ENCODE results near the gene SLCO3A1. TPM values are rescaled to one million over a fixed set of nuclear protein-coding genes. Genes with fewer than 3 reads are reported as not detected.

SLCO3A1 gene
- total RNA-seq, 2 donors from 2014 or later, result 7.2 to 11.4 TPM

DNA sequence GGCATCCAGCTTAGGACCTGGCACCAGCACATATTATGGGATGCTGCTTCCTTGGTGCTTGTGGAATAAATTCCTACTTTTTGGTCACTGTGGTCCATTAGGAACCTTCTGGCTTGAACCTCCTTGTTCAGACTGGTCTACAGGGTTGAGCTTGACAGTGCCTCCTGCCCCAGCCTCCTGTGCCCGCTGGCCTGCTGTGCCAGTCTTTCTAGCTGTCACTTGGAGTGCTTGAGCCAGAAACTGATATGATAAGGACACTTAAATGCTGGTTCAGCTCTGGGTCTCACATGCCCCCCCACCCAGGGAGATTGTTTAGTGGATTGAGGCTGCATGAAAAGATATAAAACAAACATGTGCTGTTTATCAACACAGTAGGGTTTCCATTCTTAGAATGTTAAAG is 147.8 kb downstream of the SLCO3A1 start:
- Histone ChIP-seq H3K36me3 (ENCODE audit: control insufficient read depth, insufficient read depth, low read length) (no peaks in the 10 kb centered on the region), H3K9ac (ENCODE audit: extremely low read depth, low read length, poor library complexity, severe bottlenecking) (no peak overlapping the region), H3K4me3 (ENCODE audit: low read length) (no peak overlapping the region), H3K9me3 (ENCODE audit: control insufficient read depth, low read length) (no peaks in the 10 kb centered on the region), H3K27ac (ENCODE audit: low read depth, low read length) (no peak overlapping the region), H3K27me3 (ENCODE audit: control insufficient read depth, insufficient read depth, low read length, poor library complexity, severe bottlenecking) (no peaks in the 10 kb centered on the region), H3K4me1 (ENCODE audit: control insufficient read depth, insufficient read depth, low read length) (peaks cover 14% of the 10 kb centered on the region)
- Mint-ChIP-seq H3K36me3 (ENCODE audit: low read depth) (no peaks in the 10 kb centered on the region), H3K4me1 (peaks cover 28% of the 10 kb centered on the region), H3K27me3 (ENCODE audit: insufficient read depth) (peaks cover 24% of the 10 kb centered on the region), H3K4me3 (peak overlapping the region; percentile 15), H3K9me3 (no peaks in the 10 kb centered on the region), H3K27ac (no peak overlapping the region)
- TF ChIP-seq, protein P1, sequence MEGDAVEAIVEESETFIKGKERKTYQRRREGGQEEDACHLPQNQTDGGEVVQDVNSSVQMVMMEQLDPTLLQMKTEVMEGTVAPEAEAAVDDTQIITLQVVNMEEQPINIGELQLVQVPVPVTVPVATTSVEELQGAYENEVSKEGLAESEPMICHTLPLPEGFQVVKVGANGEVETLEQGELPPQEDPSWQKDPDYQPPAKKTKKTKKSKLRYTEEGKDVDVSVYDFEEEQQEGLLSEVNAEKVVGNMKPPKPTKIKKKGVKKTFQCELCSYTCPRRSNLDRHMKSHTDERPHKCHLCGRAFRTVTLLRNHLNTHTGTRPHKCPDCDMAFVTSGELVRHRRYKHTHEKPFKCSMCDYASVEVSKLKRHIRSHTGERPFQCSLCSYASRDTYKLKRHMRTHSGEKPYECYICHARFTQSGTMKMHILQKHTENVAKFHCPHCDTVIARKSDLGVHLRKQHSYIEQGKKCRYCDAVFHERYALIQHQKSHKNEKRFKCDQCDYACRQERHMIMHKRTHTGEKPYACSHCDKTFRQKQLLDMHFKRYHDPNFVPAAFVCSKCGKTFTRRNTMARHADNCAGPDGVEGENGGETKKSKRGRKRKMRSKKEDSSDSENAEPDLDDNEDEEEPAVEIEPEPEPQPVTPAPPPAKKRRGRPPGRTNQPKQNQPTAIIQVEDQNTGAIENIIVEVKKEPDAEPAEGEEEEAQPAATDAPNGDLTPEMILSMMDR (conservative IDR thresholded peaks at IDR 0.05), result no peak
- WGBS, 2 experiments (ENCODE audit: insufficient coverage in 1 of 2, insufficient read length in 1 of 2), result 83 to 91% methylated on average over 1 of the region's 1 CpG
- peak; percentile 61 for DNase-seq

DNA sequence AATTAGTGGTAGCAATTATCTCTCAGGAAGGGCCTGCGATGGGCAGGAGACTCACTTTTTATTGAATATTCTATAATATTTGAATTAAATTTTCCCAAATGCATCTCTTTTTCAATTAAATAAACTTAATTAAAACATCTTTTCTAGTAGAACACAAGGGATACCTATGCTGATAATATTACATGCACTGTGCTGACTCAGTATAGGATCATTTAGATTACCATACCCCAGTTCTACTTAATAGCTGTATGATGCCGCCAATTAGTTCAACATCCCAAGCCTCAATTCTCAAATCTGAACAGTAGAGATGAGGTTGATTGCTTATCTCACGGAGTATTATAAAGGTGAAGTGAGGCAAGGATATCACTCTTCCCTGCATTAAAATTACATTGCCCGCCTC is 149.2 kb downstream of the SLCO3A1 start:
- peaks cover 28% of the 10 kb centered on the region for H3K4me1 Mint-ChIP-seq

GRCh38 chr15:92003515-92004067 is 150.1 kb downstream of the SLCO3A1 start:
- H3K9ac ChIP-seq (ENCODE audit: extremely low read depth, low read length, poor library complexity, severe bottlenecking), result no peak overlapping the region
- WGBS, 2 experiments (ENCODE audit: insufficient coverage in 1 of 2, insufficient read length in 1 of 2), result 92 to 98% methylated on average over 7 to 9 of the region's 9 CpGs
- Mint-ChIP-seq H3K27me3 (ENCODE audit: insufficient read depth) (peaks cover 28% of the 10 kb centered on the region), H3K4me1 (peaks cover 28% of the 10 kb centered on the region), H3K36me3 (ENCODE audit: low read depth) (no peaks in the 10 kb centered on the region), H3K4me3 (no peak overlapping the region), H3K9me3 (no peaks in the 10 kb centered on the region), H3K27ac (no peak overlapping the region)
- H3K27ac ChIP-seq (ENCODE audit: low read depth, low read length), result no peak overlapping the region
- no peaks in the 10 kb centered on the region for H3K9me3 ChIP-seq (ENCODE audit: control insufficient read depth, low read length)
- DNase-seq, result no peak
- peaks cover 14% of the 10 kb centered on the region for H3K4me1 ChIP-seq (ENCODE audit: control insufficient read depth, insufficient read depth, low read length)
- H3K36me3 ChIP-seq (ENCODE audit: control insufficient read depth, insufficient read depth, low read length), result no peaks in the 10 kb centered on the region
- no peaks in the 10 kb centered on the region for H3K27me3 ChIP-seq (ENCODE audit: control insufficient read depth, insufficient read depth, low read length, poor library complexity, severe bottlenecking)
- H3K4me3 ChIP-seq (ENCODE audit: low read length), result no peak overlapping the region
- TF ChIP-seq, protein P1 (conservative IDR thresholded peaks at IDR 0.05), result no peak

More for the DNA sequence above, 149.2 kb downstream of the SLCO3A1 start:
- H3K27ac ChIP-seq (ENCODE audit: low read depth, low read length), result no peak overlapping the region
- Mint-ChIP-seq H3K27me3 (ENCODE audit: insufficient read depth) (peaks cover 24% of the 10 kb centered on the region), H3K27ac (no peak overlapping the region), H3K36me3 (ENCODE audit: low read depth) (no peaks in the 10 kb centered on the region), H3K9me3 (no peaks in the 10 kb centered on the region), H3K4me3 (no peak overlapping the region)
- DNase-seq, result no peak
- 60 to 71% methylated on average over 1 to 3 of the region's 4 CpGs for WGBS, 2 experiments (ENCODE audit: insufficient coverage in 1 of 2, insufficient read length in 1 of 2)
- TF ChIP-seq, protein P1 (conservative IDR thresholded peaks at IDR 0.05), result no peak
- H3K36me3 ChIP-seq (ENCODE audit: control insufficient read depth, insufficient read depth, low read length), result no peaks in the 10 kb centered on the region
- no peak overlapping the region for H3K9ac ChIP-seq (ENCODE audit: extremely low read depth, low read length, poor library complexity, severe bottlenecking)
- peaks cover 14% of the 10 kb centered on the region for H3K4me1 ChIP-seq (ENCODE audit: control insufficient read depth, insufficient read depth, low read length)
- no peak overlapping the region for H3K4me3 ChIP-seq (ENCODE audit: low read length)
- H3K27me3 ChIP-seq (ENCODE audit: control insufficient read depth, insufficient read depth, low read length, poor library complexity, severe bottlenecking), result no peaks in the 10 kb centered on the region
- H3K9me3 ChIP-seq (ENCODE audit: control insufficient read depth, low read length), result no peaks in the 10 kb centered on the region

Measured in endodermal cell (in vitro differentiated cells).